HepG2 (cell line): Measurements from ENCODE around the gene NHERF2. TPM values are rescaled to one million over a fixed set of nuclear protein-coding genes. Genes with fewer than 3 reads are reported as not detected.
A peak's percentile ranks its signal among the peaks of the same experiment; 100 is the strongest.

ENCODE experiments used
- CHD2 ChIP-seq: IDR thresholded peaks from 2 replicates; pipeline ENCODE4 v1.6.1; 2011; ENCODE audit warnings: low read depth, low read length, improper control_type of control experiment
- DNMT1 ChIP-seq: sonication (generic); formaldehyde crosslinking; IDR thresholded peaks from 2 replicates; pipeline ENCODE4 v1.5.1; 2020; ENCODE audit warnings: mild to moderate bottlenecking, missing genetic modification reagents
- FOXO4 ChIP-seq: sonication (generic); formaldehyde crosslinking; conservative IDR thresholded peaks from 2 replicates; pipeline ENCODE4 v1.8.1; 2023; ENCODE audit warnings: missing genetic modification reagents
- GPBP1L1 ChIP-seq: sonication (generic); formaldehyde crosslinking; IDR thresholded peaks from 2 replicates; pipeline ENCODE4 v1.5.0; 2020; ENCODE audit warnings: mild to moderate bottlenecking, missing genetic modification reagents
- GTF2F1 ChIP-seq: fragments of 150-350 bp; IDR thresholded peaks from 2 replicates; pipeline ENCODE4 v1.6.1; 2014; ENCODE audit warnings: low read length
- HHEX ChIP-seq: IDR thresholded peaks from 2 replicates; pipeline ENCODE4 v1.6.1; 2016; ENCODE audit warnings: control low read depth
- HOXD1 ChIP-seq: sonication (generic); formaldehyde crosslinking; IDR thresholded peaks from 2 replicates; pipeline ENCODE4 v1.5.0; 2020; ENCODE audit warnings: missing genetic modification reagents
- JDP2 ChIP-seq: sonication (generic); formaldehyde crosslinking; IDR thresholded peaks from 2 replicates; pipeline ENCODE4 v1.8.1; 2022; ENCODE audit warnings: missing genetic modification reagents, borderline replicate concordance
- KAT7 ChIP-seq: IDR thresholded peaks from 2 replicates; pipeline ENCODE4 v1.6.1; 2018; ENCODE audit warnings: borderline replicate concordance, missing compliant biosample characterization
- KMT2A ChIP-seq: sonication (generic); formaldehyde crosslinking; IDR thresholded peaks from 2 replicates; pipeline ENCODE4 v1.4.0; 2020; ENCODE audit warnings: missing genetic modification reagents
- MLXIP ChIP-seq: sonication (generic); formaldehyde crosslinking; IDR thresholded peaks from 2 replicates; pipeline ENCODE4 v1.9.0; 2021; ENCODE audit warnings: missing genetic modification reagents, borderline replicate concordance
- MZF1 ChIP-seq: sonication (generic); formaldehyde crosslinking; IDR thresholded peaks from 2 replicates; pipeline ENCODE4 v1.8.1; 2023; ENCODE audit warnings: mild to moderate bottlenecking, missing genetic modification reagents, borderline replicate concordance
- SKI ChIP-seq: fragments of 450-650 bp; IDR thresholded peaks from one replicate; pipeline ENCODE4 v1.6.1; 2018; ENCODE audit warnings: mild to moderate bottlenecking; ENCODE audit not compliant: partially characterized antibody
- TBP ChIP-seq: sonication (generic); formaldehyde crosslinking; IDR thresholded peaks from 2 replicates; pipeline ENCODE4 v1.5.0; 2020; ENCODE audit warnings: missing genetic modification reagents
- TIGD3 ChIP-seq: sonication (generic); formaldehyde crosslinking; IDR thresholded peaks from 2 replicates; pipeline ENCODE4 v1.5.1; 2020; ENCODE audit warnings: mild to moderate bottlenecking, missing genetic modification reagents, borderline replicate concordance
- ZBTB20 ChIP-seq: sonication (generic); formaldehyde crosslinking; IDR thresholded peaks from 2 replicates; pipeline ENCODE4 v1.8.1; 2023; ENCODE audit warnings: missing genetic modification reagents, low read depth, mild to moderate bottlenecking, borderline replicate concordance
- ZFP1 ChIP-seq: IDR thresholded peaks from 2 replicates; pipeline ENCODE4 v1.6.1; 2016
- ZFX ChIP-seq: sonication (generic); formaldehyde crosslinking; IDR thresholded peaks from 2 replicates; pipeline ENCODE4 v1.4.0; 2020; ENCODE audit warnings: mild to moderate bottlenecking, low read depth, missing genetic modification reagents, moderate library complexity
- ZNF563 ChIP-seq: sonication (generic); formaldehyde crosslinking; IDR thresholded peaks from 2 replicates; pipeline ENCODE4 v1.8.0; 2022; ENCODE audit warnings: mild to moderate bottlenecking, moderate library complexity, missing genetic modification reagents
- ZNF672 ChIP-seq: sonication (generic); formaldehyde crosslinking; IDR thresholded peaks from 2 replicates; pipeline ENCODE4 v1.8.1; 2022; ENCODE audit warnings: missing genetic modification reagents
- ZNF770 ChIP-seq: sonication (generic); formaldehyde crosslinking; IDR thresholded peaks from 2 replicates; pipeline ENCODE4 v1.5.0; 2020; ENCODE audit warnings: mild to moderate bottlenecking, missing genetic modification reagents
- polyA plus RNA-seq, 8 experiments: library from polyadenylated mRNA; depleted of rRNA in 3 of 8; stranded (reverse) in 7 of 8; unstranded in 1 of 8; fragments of >200 nt; fragmentation: Illumina TruSeq in 4 of 8; extraction: Trizol in 4 of 8; gene quantifications; 2 replicates each; pipeline versions ENCODE4 v1.2.1 to v1.2.3, GENCODE V29; 2011 to 2016; ENCODE audit warnings: low read depth in 4 of 8, missing spikeins in 1 of 8, mixed read lengths in 1 of 8; ENCODE audit not compliant: insufficient read depth in 1 of 8
- total RNA-seq, 5 experiments: library from RNA; depleted of rRNA; stranded (reverse); fragments of >200 nt; fragmentation: Illumina TruSeq; extraction: Trizol; gene quantifications; 2 replicates each; pipeline ENCODE4 v1.2.3, GENCODE V29; 2016; ENCODE audit warnings: low read depth in 1 of 5

The NHERF2 gene
- total and polyA plus RNA-seq, 2 of the 13 experiments (the other 11 are each of a cell fraction or from before 2014, with no cell fraction given): 23.7 to 39.3 TPM

- no peak for TF ChIP-seq HHEX
- no peak for TF ChIP-seq GPBP1L1 (CRISPR knock-in tag)
- no peak for TF ChIP-seq DNMT1 (CRISPR knock-in tag)
- TF ChIP-seq TBP: no peak
- TF ChIP-seq SKI: no peak
- TF ChIP-seq CHD2: no peak
- TF ChIP-seq HOXD1 (CRISPR knock-in tag): no peak
- TF ChIP-seq ZNF563 (CRISPR knock-in tag): peak; percentile 11; the same call in 1 of the 2 replicates
- TF ChIP-seq FOXO4: no peak
- no peak for TF ChIP-seq ZFP1 (CRISPR knock-in tag)
- no peak for TF ChIP-seq MLXIP (CRISPR knock-in tag)
- TF ChIP-seq KMT2A: no peak
- no peak for TF ChIP-seq ZFX (CRISPR knock-in tag)
- no peak for TF ChIP-seq TIGD3 (CRISPR knock-in tag)
- no peak for TF ChIP-seq ZNF770 (CRISPR knock-in tag)
- no peak for TF ChIP-seq ZNF672 (CRISPR knock-in tag)
- no peak for TF ChIP-seq JDP2 (CRISPR knock-in tag)
- no peak for TF ChIP-seq ZBTB20
- TF ChIP-seq GTF2F1: no peak
- TF ChIP-seq KAT7 (CRISPR knock-in tag): no peak
- TF ChIP-seq MZF1: no peak
Observed at GRCh38 chr16:2019921-2020831, 6.5 kb upstream of the NHERF2 start (continued).
